HL-60 (cell line): ENCODE results near the gene PAQR5.
A peak's percentile ranks its signal among the peaks of the same experiment; 100 is the strongest.

Experiments
- DNase-seq, 2 experiments: peaks; one replicate each; pipeline ENCODE4 v3.0.0-alpha.2; 2010 to 2020; ENCODE audit warnings: low read depth in 1 of 2, low spot score in 1 of 2
- H3K27ac ChIP-seq: fragments of 250-450 bp; sonication (Bioruptor Pico); replicated peaks from 2 replicates; pipeline ENCODE4 v1.5.1; 2020; ENCODE audit warnings: mild to moderate bottlenecking, moderate library complexity
- H3K27me3 ChIP-seq: fragments of 250-450 bp; sonication (Bioruptor Pico); 2 replicates; pipeline ENCODE4 v1.5.1; 2021; ENCODE audit warnings: mild to moderate bottlenecking, moderate library complexity; ENCODE audit not compliant: insufficient read depth, poor library complexity, severe bottlenecking
- H3K4me3 ChIP-seq: replicated peaks from 2 replicates; pipeline ENCODE4 v1.5.1; 2011; ENCODE audit warnings: mild to moderate bottlenecking, control low read depth, low read length; ENCODE audit not compliant: insufficient read depth
- GABPA ChIP-seq: IDR thresholded peaks from 2 replicates; pipeline ENCODE4 v1.6.1; 2012; ENCODE audit warnings: low read depth
- POLR2AphosphoS5 ChIP-seq: IDR thresholded peaks from 2 replicates; pipeline ENCODE4 v1.6.1; 2012; ENCODE audit warnings: low read depth
- SPI1 ChIP-seq: IDR thresholded peaks from 2 replicates; pipeline ENCODE4 v1.6.1; 2012; ENCODE audit warnings: low read depth, mild to moderate bottlenecking, borderline replicate concordance
- TF ChIP-seq, protein P1 (sequence below): IDR thresholded peaks from 2 replicates; pipeline ENCODE4 v1.6.1; 2012; ENCODE audit warnings: low read depth; ENCODE audit not compliant: insufficient replicate concordance
- TF ChIP-seq, protein P2 (sequence below): IDR thresholded peaks from one replicate; pipeline ENCODE4 v1.5.1; 2011; ENCODE audit warnings: low read length, control low read depth, inconsistent platforms; ENCODE audit not compliant: insufficient read depth

Gene PAQR5

DNA sequence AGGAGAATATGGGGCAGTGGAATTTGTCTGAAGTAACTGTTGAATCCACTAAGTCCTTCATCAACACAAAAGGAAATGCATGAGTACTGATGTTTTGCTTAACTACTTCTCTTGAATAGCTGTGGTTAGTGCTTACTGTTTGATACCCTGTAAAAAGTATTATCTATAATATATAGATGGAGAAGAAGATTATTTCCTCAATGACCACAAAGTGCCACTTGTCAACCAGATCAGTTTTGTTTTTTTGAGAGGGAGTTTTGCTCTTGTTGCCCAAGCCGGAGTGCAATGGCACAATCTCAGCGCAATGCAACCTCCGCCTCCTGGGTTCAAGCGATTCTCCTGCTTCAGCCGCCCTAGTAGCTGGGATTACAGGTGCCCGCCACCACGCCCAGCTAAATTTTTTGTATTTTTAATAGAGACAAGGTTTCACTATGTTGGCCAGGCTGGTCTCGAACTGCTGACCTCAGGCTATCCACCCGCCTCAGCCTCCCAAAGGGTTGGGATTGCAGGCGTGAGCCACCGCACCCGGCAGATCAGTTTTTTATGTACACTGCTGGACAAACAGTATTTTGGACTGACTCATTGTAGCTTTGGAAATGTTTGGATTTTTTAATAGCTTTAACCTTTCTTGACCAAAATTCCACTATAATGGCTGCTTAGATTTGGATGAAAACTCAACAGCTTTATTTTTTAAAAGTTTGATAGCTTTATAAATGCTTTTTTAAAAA is 152.4 kb downstream of the PAQR5 start:
- TF ChIP-seq, protein P1, sequence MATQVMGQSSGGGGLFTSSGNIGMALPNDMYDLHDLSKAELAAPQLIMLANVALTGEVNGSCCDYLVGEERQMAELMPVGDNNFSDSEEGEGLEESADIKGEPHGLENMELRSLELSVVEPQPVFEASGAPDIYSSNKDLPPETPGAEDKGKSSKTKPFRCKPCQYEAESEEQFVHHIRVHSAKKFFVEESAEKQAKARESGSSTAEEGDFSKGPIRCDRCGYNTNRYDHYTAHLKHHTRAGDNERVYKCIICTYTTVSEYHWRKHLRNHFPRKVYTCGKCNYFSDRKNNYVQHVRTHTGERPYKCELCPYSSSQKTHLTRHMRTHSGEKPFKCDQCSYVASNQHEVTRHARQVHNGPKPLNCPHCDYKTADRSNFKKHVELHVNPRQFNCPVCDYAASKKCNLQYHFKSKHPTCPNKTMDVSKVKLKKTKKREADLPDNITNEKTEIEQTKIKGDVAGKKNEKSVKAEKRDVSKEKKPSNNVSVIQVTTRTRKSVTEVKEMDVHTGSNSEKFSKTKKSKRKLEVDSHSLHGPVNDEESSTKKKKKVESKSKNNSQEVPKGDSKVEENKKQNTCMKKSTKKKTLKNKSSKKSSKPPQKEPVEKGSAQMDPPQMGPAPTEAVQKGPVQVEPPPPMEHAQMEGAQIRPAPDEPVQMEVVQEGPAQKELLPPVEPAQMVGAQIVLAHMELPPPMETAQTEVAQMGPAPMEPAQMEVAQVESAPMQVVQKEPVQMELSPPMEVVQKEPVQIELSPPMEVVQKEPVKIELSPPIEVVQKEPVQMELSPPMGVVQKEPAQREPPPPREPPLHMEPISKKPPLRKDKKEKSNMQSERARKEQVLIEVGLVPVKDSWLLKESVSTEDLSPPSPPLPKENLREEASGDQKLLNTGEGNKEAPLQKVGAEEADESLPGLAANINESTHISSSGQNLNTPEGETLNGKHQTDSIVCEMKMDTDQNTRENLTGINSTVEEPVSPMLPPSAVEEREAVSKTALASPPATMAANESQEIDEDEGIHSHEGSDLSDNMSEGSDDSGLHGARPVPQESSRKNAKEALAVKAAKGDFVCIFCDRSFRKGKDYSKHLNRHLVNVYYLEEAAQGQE = no peak
- peak overlapping the region; percentile 88 for H3K27ac ChIP-seq
- peak overlapping the region; percentile 53 for H3K4me3 ChIP-seq
- no peak for DNase-seq
- H3K27me3 ChIP-seq = no peaks in the 10 kb centered on the region

DNA sequence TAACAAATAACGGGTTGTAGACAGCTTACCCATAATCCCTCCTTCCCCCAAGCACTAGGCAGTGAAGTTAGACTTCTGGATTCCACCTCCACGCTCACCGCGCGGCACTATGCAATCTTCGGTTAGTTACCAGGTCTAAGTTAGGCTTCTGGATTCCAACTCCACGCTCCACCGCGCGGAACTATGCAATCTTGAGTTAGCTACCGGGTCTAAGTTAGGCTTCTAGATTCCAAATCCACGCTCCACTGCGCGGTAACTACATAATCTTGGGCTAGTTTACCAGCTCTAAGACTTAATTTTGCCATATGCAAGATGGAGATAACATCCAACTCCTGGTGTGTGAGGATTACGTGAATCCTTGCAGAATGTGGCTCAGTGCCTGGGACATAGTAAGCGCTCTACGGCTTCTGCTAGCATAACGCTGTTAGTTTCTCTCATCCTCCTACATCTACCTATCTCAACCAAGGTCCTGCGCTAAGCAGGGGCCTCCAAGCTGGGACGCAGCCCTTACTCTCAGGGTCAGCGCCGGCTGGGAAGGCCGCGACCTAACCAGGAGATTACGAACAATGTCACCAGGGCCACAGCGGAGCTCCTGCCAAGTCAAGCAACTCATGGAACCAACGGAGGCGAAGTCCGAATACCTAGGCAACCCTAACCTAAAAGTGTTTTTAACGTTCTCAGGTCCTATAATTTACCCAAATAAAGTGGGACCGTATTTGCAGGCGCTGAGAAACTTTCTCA is 153.4 kb downstream of the PAQR5 start:
- Histone ChIP-seq H3K4me3 (peak overlapping the region; percentile 53), H3K27me3 (no peaks in the 10 kb centered on the region), H3K27ac (peak overlapping the region; percentile 88)
- TF ChIP-seq SPI1 = no peak
- no peak for TF ChIP-seq POLR2AphosphoS5
- peak; percentile 65 to 66 for DNase-seq

DNA sequence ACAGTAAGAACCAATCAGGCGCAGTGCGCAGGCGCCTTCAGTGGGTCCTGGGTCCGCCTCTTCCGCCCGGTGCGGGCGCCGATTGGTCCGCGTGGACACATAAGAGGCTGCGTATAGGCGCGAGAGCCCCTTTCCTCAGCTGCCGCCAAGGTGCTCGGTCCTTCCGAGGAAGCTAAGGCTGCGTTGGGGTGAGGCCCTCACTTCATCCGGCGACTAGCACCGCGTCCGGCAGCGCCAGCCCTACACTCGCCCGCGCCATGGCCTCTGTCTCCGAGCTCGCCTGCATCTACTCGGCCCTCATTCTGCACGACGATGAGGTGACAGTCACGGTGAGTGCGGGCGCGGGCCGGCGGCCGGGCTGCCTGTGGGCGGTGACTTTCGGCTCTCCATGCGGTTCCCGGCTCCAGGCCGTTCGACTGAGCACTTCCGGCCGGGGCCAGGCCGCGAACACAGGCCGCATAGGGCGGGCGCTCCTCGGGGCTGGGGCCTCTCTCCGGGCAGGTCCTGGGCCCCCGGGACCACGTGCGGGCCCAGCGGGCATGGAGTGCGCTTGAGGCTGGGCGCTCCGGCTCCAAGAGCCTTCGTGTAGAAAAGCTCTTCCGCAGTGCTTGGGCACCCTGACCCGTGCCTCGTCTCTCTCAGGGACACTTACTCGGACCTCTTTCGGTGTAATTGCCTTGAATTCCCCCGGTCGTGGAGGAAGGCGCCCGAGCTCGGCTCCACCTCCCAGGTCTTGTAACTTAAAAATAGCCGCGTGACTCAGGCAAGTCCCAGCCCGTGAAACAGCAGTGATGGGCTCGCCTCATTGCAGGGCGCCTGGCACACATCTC is 154.2 kb downstream of the PAQR5 start, which contains the start of gene RPLP1:
Gene RPLP1, plus strand, starts transcription at position 127 of the 830 bp plus-strand sequence. Its CDS starts 131 bp downstream, at position 258.
- TF ChIP-seq POLR2AphosphoS5 (peak; percentile 99), GABPA (peak; percentile 12; the same call in 1 of the 2 replicates), SPI1 (no peak)
- TF ChIP-seq, protein P2, sequence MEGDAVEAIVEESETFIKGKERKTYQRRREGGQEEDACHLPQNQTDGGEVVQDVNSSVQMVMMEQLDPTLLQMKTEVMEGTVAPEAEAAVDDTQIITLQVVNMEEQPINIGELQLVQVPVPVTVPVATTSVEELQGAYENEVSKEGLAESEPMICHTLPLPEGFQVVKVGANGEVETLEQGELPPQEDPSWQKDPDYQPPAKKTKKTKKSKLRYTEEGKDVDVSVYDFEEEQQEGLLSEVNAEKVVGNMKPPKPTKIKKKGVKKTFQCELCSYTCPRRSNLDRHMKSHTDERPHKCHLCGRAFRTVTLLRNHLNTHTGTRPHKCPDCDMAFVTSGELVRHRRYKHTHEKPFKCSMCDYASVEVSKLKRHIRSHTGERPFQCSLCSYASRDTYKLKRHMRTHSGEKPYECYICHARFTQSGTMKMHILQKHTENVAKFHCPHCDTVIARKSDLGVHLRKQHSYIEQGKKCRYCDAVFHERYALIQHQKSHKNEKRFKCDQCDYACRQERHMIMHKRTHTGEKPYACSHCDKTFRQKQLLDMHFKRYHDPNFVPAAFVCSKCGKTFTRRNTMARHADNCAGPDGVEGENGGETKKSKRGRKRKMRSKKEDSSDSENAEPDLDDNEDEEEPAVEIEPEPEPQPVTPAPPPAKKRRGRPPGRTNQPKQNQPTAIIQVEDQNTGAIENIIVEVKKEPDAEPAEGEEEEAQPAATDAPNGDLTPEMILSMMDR = no peak
- TF ChIP-seq, protein P1 = peak; percentile 84
- DNase-seq = peak; percentile 95 to 96
- no peaks in the 10 kb centered on the region for H3K27me3 ChIP-seq
- peak within 1 kb of the TSS; percentile 75 for H3K4me3 ChIP-seq
- H3K27ac ChIP-seq = peak within 1 kb of the TSS; percentile 88

DNA sequence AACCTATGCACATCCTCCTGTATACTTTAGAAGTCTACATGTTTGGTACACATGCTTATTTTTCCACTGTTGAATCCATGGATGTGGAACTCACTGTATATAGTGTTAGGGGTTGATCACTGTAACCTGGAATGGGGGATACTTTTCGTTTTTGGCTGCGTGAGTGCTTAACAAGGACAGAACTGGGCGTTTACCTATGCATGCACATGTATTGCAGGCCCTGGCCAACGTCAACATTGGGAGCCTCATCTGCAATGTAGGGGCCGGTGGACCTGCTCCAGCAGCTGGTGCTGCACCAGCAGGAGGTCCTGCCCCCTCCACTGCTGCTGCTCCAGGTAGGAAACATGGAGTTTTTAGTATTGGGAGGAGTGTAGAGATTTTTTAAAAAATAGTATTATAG is 156.2 kb downstream of the PAQR5 start:
- H3K27ac ChIP-seq = no peak overlapping the region; the same call in 1 of the 2 replicates
- H3K4me3 ChIP-seq = peak overlapping the region; percentile 75
- TF ChIP-seq POLR2AphosphoS5 = peak; percentile 45
- TF ChIP-seq, protein P1 = no peak

More for the DNA sequence above, 156.2 kb downstream of the PAQR5 start:
- DNase-seq = peak in 1 of 2 experiments; percentile 63
- no peaks in the 10 kb centered on the region for H3K27me3 ChIP-seq
